ENCODE results near the gene ATG16L1.

GRCh38 chr2:233242231-233242927 lies 9.1 kb upstream of the ATG16L1 start:
- TF ChIP-seq EP300 (IDR thresholded peaks at IDR 0.05): peak in 1 of 2 donors; percentile 25
- TF ChIP-seq, protein P1, sequence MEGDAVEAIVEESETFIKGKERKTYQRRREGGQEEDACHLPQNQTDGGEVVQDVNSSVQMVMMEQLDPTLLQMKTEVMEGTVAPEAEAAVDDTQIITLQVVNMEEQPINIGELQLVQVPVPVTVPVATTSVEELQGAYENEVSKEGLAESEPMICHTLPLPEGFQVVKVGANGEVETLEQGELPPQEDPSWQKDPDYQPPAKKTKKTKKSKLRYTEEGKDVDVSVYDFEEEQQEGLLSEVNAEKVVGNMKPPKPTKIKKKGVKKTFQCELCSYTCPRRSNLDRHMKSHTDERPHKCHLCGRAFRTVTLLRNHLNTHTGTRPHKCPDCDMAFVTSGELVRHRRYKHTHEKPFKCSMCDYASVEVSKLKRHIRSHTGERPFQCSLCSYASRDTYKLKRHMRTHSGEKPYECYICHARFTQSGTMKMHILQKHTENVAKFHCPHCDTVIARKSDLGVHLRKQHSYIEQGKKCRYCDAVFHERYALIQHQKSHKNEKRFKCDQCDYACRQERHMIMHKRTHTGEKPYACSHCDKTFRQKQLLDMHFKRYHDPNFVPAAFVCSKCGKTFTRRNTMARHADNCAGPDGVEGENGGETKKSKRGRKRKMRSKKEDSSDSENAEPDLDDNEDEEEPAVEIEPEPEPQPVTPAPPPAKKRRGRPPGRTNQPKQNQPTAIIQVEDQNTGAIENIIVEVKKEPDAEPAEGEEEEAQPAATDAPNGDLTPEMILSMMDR (IDR thresholded peaks at IDR 0.05): no peak
